Activated naive CD4-positive, alpha-beta T cell treated with anti-CD3 and anti-CD28 coated beads, Interleukin-2, amount 50 U/mL, for 24 hours (primary cell): ENCODE data around the gene SERTAD3.

ENCODE experiments used
- H3K27ac Mint-ChIP-seq: one replicate; pipeline ENCODE4 v1.8.0; 2021; ENCODE audit warnings: mild to moderate bottlenecking, mixed read lengths
- H3K27me3 Mint-ChIP-seq: one replicate; pipeline ENCODE4 v1.8.0; 2021; ENCODE audit warnings: mixed read lengths
- H3K36me3 Mint-ChIP-seq: one replicate; pipeline ENCODE4 v1.8.0; 2021; ENCODE audit warnings: mixed read lengths
- H3K4me1 Mint-ChIP-seq: one replicate; pipeline ENCODE4 v1.8.0; 2021; ENCODE audit warnings: mixed read lengths
- H3K4me3 Mint-ChIP-seq: one replicate; pipeline ENCODE4 v1.8.0; 2021; ENCODE audit warnings: mild to moderate bottlenecking, mixed read lengths
- H3K9me3 Mint-ChIP-seq: one replicate; pipeline ENCODE4 v1.8.0; 2021; ENCODE audit warnings: mixed read lengths

SERTAD3 gene

DNA sequence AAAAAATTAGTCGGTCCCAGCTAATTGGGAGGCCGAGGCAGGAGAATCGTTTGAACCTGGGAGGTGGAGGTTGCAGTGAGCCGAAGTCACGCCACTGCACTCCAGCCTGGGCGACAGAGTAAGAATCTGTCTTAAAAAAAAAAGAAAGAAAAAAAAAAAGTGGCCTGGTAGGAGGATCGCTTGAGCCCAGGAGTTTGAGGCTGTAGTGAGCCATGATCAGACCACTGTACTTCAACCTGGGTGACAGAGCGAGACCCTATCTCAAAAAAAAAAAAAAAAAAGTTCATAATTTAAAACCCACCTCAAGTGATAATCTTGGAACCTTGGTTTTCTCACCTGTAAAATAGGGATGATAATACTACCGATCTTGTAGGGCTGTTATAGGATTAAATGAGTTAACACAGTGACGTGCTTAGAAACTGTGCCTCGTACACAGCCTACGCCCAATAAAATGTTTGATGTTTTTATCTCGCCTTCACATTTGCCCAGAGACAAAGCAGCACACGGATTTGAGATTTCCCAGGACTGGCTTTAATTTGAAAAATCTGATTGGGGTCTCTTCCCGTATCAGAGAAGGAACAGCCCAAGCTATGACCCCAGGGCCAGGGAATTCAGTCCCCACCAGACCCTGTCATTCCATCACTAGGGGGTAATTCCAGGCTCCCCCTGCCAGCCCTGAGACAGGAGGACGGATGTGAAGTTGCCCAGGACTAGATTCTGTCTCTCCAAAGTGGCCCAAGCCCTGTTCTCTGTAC is 22.0 kb downstream of the SERTAD3 start:
- Mint-ChIP-seq H3K27ac (peak overlapping the region; percentile 56), H3K4me3 (peak overlapping the region; percentile 98), H3K36me3 (peaks cover 6% of the 10 kb centered on the region), H3K9me3 (no peaks in the 10 kb centered on the region), H3K4me1 (peaks cover 32% of the 10 kb centered on the region), H3K27me3 (no peaks in the 10 kb centered on the region)

DNA sequence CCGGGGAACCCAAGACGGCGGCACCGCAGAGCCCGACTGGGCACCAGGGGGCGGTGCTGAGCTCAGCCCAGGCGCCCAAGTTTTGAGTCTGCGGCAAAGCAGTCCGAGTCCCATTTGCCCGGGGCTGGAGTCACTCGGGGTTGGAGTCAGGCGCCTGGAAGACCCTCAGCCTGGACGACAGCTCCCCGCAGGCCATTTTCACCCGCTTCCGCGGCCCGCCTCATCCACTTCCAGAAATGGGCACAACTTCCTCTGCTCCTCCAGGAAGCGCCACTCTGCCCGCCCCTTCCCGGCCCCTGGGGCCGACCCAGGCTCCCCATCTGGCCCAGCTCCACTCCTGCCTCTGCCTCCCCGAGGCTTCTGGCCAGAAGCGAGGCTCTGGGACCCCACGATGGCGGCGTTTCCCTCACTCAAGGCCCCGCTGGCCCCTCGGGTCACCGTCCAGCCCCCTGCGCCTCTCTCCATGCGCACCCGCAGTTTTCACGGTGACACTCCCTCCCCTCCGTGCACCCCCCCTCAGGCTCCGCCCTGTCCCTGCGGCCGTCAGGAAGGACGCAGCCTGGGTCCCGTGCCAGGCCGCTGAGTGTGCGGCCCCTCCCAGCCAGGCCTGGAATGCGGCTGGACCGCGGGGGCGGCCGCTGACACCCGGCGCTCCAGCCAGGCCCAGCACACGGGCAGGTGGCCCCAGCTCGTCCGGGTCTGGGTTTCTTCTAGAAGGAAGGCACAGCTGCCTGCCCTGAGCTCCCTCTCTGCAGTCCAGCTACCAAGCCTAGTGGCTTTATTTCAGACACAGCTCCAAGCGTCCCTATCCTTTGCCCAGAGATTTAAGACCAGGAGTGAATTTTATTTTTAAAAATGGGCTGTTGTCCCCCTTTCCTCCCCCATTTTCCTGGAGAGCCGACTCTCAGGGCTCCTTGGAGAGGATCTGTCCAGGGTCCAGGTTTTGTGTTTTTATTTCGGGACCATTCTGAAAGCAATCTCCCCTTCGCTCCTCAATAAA is 23.1 kb downstream of the SERTAD3 start:
- Mint-ChIP-seq H3K4me3 (peak overlapping the region; percentile 98), H3K36me3 (peaks cover 6% of the 10 kb centered on the region), H3K9me3 (no peaks in the 10 kb centered on the region), H3K4me1 (peaks cover 33% of the 10 kb centered on the region), H3K27me3 (no peaks in the 10 kb centered on the region), H3K27ac (peak overlapping the region; percentile 86)

DNA sequence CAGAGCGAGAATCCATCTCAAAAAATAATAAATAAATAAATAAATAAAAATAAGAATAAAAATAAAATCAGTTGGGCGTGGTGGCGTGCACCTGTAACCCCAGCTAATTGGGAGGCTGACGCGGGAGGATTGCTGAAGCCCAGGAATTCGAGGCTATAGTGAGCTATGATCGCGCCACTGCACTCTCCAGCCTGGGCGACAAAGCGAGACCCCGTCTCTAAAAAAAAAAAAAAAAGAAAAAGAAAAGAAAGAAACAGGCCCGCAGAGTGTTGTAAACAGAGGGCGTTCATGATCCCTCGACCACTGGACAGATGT is 23.7 kb downstream of the SERTAD3 start:
- peaks cover 6% of the 10 kb centered on the region for H3K36me3 Mint-ChIP-seq
- no peaks in the 10 kb centered on the region for H3K9me3 Mint-ChIP-seq
- H3K27me3 Mint-ChIP-seq, result no peaks in the 10 kb centered on the region
- peak overlapping the region; percentile 98 for H3K4me3 Mint-ChIP-seq
- H3K4me1 Mint-ChIP-seq, result peaks cover 30% of the 10 kb centered on the region
- peak overlapping the region; percentile 65 for H3K27ac Mint-ChIP-seq

DNA sequence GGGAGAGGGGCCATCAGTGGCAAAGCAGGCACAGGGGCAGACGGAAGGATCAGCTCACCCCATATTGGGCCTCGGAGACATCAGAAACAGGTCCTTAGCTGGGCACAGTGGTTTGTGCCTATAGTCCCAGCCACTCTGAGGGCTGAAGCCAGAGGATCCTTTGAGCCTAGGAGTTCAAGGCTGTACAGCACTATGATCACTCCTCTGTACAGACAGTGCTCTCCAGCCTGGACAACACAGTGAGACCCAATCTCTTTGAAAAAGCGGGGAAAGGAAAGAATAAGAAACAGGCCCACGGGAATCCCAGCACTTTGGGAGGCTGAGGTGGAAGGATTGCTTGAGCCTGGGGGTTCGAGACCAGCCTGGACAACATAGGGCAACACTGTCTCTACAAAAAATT is 24.4 kb downstream of the SERTAD3 start:
- H3K27me3 Mint-ChIP-seq, result no peaks in the 10 kb centered on the region
- peaks cover 6% of the 10 kb centered on the region for H3K36me3 Mint-ChIP-seq
- H3K27ac Mint-ChIP-seq, result no peak overlapping the region
- peaks cover 30% of the 10 kb centered on the region for H3K4me1 Mint-ChIP-seq
- H3K9me3 Mint-ChIP-seq, result no peaks in the 10 kb centered on the region
- H3K4me3 Mint-ChIP-seq, result peak overlapping the region; percentile 62

DNA sequence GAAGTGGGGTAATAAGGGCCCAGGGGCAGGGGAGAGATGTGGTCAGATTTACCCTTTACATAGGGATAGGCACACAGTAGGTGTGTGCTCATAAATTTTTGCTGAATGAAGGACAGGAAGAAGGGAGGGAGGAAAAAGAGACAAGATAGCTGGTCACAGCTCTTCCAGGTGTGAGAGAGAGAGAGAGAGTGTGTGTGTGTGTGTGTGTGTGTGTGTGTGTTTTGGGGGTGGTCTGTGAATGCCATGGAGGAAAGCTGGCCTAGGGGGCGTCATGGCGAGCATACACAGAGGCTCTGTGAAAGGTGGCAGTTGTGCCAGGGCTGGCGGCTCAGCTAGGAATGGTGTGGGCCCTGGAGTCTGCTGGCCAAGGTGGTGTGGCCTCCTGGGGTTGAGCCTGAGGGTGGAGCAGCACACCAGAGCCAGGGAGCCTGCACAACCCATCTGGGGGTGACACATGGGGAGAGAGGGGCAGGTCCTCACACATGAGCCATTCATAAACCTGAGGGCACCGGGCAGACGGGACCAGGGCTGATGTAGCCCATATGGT is 25.0 kb downstream of the SERTAD3 start:
- Mint-ChIP-seq H3K4me1 (peaks cover 29% of the 10 kb centered on the region), H3K27me3 (no peaks in the 10 kb centered on the region), H3K27ac (no peak overlapping the region), H3K36me3 (peaks cover 2% of the 10 kb centered on the region), H3K9me3 (no peaks in the 10 kb centered on the region), H3K4me3 (no peak overlapping the region)

DNA sequence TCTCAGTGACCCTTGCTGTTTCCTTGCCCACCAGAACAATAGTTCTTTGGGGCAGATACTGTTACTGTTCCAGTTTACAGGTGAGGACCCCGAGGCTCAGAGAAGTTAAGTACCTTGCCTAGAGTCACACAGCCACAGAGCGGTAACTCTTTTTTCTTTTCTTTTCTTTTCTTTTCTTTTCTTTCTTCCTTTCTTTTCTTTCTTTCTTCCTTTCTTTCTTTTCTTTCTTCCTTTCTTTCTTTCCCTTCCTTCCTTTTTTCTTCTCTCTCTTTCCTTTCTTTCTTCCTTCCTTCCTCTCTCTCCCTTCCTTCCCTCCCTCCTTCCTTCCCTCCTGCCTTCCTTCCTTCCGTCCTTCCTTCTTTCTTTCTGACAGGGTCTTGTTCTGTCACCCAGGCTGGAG is 26.1 kb downstream of the SERTAD3 start:
- Mint-ChIP-seq H3K36me3 (peaks cover 2% of the 10 kb centered on the region), H3K9me3 (no peaks in the 10 kb centered on the region), H3K4me1 (peaks cover 26% of the 10 kb centered on the region), H3K27ac (peak overlapping the region; percentile 33), H3K4me3 (no peak overlapping the region), H3K27me3 (no peaks in the 10 kb centered on the region)

DNA sequence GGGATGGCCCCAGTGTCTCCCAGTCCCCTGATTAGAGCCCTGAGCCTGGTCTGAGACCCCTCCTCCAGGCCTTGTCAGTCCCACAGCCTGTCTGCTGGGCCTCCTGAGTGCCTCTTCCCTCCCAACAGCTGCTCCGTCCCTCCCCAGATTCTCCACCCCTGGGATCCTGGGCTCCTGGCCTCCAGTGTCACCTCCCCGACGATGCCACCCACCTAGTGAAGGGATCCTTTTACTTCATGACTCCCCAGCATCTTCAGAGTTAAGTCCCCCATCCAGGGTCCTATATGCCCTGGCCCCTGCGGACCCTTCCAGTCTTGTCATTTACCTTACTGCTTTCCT is 26.5 kb downstream of the SERTAD3 start:
- Mint-ChIP-seq H3K9me3 (no peaks in the 10 kb centered on the region), H3K4me3 (no peak overlapping the region), H3K4me1 (peaks cover 25% of the 10 kb centered on the region), H3K27ac (no peak overlapping the region), H3K27me3 (no peaks in the 10 kb centered on the region), H3K36me3 (peaks cover 2% of the 10 kb centered on the region)

DNA sequence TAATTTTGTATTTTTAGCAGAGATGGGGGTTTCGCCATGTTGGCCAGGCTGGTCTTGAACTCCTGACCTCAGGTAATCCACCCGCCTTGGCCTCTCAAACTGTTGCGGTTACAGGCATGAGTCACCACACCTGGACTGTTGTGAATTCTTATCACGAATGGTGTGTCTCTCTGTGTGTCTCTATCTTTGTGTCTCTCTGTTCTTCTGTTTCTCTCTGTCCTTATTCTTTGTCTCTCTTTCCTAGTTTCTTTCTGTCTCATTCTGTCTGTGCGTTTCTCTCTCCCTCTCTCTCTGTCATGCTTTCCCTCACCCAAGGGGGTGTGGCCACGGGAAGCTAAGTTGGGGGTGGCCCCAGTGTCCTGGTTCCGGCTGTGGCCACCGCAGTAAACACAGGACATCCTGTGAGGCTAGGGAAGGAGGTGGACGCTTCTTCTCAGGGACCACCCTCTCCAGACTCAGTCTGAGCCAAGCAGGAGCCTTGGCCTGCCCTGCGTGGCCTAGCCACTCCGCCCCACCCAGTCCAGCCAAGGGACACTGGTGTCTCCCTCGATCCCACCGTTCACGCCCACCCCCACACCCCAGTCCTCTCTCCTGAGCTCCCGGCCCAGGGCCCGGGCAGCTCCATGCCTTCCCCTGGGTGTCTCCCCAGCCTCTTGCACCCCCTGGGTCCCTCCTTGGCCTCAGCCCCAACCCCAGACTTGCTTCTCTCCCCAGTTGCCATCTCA is 27.1 kb downstream of the SERTAD3 start:
- Mint-ChIP-seq H3K27ac (no peak overlapping the region), H3K36me3 (peaks cover under 1% of the 10 kb centered on the region), H3K27me3 (no peaks in the 10 kb centered on the region), H3K4me1 (peaks cover 19% of the 10 kb centered on the region), H3K9me3 (no peaks in the 10 kb centered on the region), H3K4me3 (no peak overlapping the region)

DNA sequence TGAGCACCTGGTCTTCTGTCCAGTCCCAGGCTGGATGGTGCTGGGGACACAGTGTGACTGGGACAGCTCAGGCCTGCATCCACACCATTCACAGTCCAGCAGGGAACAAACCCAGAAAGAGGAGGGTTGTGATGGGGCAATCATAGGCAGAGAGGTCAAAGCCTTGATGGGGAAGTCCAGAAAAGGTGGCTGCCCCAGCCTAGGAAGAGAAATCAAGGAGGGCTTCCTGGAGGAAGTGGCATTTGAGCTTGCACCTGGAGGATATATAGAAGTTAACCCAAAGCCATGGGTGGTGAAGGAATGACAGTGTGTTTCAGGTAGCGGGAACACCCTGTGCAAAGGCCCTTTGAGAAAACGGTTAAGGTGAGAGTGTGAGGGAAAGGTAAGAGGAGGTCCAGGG is 28.4 kb downstream of the SERTAD3 start:
- H3K4me3 Mint-ChIP-seq, result no peak overlapping the region
- no peaks in the 10 kb centered on the region for H3K36me3 Mint-ChIP-seq
- no peaks in the 10 kb centered on the region for H3K27me3 Mint-ChIP-seq
- peaks cover 11% of the 10 kb centered on the region for H3K4me1 Mint-ChIP-seq
- no peaks in the 10 kb centered on the region for H3K9me3 Mint-ChIP-seq
- no peak overlapping the region for H3K27ac Mint-ChIP-seq

DNA sequence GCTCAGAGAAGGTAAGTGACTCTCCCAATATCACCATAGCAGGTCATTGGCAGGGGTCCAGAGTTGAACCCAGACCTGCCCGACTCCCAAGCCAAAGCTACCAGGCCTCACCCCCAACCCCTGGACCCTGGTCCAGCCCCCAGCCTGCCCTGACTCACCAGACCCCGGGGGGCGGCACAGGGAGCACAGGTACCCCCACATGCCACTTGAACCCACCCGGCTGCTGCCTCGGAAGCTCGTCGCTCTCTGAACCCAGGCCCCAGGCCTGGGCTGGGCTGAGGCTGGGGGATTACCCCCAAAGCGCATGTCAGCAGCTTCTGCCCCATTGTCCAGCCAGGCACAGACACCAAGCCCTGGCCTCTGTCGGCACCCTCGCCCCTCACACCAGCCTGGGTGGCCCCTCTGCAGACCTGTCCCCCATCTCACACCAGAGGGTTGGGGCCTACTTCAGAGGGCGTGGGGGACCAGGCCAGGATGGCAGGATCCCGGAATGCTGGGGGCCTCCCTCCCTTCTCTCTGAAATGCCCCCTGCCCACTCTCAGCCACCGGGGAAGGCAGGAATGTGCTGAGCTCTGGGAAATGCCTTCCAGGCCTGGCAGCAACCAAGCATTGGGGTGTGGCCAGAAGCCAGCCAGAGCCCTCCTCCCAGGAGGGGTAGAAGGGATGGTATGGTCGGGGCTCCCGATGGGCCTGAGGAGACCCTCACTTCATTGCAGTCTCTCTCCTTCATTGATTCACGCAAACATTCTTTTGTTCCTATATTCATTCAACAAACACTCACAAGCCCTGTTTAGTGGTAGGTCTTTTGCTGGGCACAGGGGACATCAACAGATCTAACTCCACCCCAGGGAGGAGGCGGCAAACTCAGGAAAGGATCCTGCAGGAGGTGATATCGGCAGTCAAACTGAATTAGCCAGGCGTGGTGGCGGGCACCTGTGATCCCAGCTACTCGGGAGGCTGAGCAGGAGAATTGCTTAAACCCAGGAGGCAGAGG is 29.3 kb downstream of the SERTAD3 start:
- peaks cover 11% of the 10 kb centered on the region for H3K4me1 Mint-ChIP-seq
- peak overlapping the region; percentile 70 for H3K27ac Mint-ChIP-seq
- no peaks in the 10 kb centered on the region for H3K36me3 Mint-ChIP-seq
- no peaks in the 10 kb centered on the region for H3K9me3 Mint-ChIP-seq
- H3K4me3 Mint-ChIP-seq, result no peak overlapping the region
- H3K27me3 Mint-ChIP-seq, result no peaks in the 10 kb centered on the region

DNA sequence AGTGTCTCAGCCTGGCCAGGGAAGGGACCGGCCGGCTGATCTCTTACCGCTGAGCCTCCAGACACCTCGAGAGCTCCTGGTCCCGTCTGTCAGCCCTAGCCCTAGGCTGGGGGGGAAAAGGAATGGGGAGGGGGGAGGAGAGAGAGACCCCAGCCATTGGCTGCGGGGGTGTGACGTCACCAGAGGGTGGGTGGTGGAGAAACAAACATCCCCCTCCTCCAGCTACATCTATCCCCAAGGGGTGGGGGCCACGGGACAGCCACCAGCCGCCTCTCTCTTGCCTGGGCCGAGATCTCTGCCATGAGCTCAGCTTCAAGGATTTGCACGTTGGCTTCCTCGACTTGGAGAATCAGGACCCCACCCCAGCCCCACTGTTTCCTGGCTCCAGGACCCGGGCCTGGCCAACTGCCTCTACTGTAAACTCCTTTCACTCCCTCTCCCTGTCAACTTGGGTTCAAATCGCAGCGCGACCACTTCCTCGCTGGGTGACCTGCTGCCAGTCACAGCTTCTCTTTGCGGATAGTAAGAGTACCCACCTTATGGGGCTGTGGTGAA is 30.8 kb downstream of the SERTAD3 start, which contains the start of gene PRX:
Gene PRX, minus strand, starts transcription at position 88 of the 555 bp plus-strand sequence. CDS start 5,446 bp downstream, outside the sequence.
- Mint-ChIP-seq H3K9me3 (no peaks in the 10 kb centered on the region), H3K27ac (no peak within 1 kb of the TSS), H3K27me3 (no peaks in the 10 kb centered on the region), H3K4me3 (no peak within 1 kb of the TSS), H3K4me1 (peaks cover 8% of the 10 kb centered on the region), H3K36me3 (no peaks in the 10 kb centered on the region)

DNA sequence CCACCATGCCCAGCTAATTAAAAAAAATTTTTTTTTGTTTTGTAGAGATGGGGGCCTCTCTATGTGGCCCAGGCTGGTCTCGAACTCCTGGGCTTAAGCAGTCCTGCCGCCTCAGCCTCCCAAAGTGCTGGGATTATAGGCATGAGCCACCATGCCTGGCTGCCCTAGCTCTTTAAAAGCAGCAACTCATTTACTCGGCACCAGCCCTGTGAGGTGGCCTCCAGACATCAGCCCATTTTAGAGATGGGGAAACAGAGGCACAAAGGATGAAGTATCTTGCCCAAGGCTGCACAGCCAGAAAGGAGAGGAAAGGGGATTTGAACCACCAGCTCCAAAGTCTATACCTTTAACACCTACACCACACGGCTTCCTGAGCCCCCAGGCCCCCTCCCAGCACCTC is 31.3 kb downstream of the SERTAD3 start:
- H3K9me3 Mint-ChIP-seq, result no peaks in the 10 kb centered on the region
- no peak overlapping the region for H3K27ac Mint-ChIP-seq
- H3K4me3 Mint-ChIP-seq, result no peak overlapping the region
- H3K4me1 Mint-ChIP-seq, result peaks cover 12% of the 10 kb centered on the region
- H3K27me3 Mint-ChIP-seq, result no peaks in the 10 kb centered on the region
- H3K36me3 Mint-ChIP-seq, result no peaks in the 10 kb centered on the region

DNA sequence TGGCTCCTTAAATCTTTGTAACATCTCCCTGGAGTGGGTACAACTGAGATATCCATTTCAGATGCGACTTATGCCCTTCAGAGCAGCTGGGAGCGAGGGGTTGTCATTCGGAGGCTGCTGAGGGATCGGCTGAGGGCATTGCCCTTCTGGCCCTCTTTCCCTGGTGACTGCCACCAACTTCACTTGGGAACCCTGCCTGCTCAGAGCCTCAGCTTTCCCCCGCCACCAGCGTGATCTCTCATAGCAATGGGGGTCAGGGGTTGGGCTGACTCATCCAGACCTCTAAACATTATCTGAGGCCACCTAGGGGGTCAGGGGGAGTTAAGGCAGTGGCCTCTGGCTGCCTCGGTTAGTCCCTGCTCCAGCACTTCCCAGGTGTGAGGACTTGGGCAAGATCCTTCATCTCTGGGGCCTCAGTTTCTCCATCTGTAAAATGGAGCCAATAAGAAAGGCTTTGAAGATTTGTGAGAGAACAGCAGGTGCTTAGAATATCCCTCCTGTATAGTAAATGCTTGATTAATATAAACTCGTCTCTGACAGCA is 32.1 kb downstream of the SERTAD3 start:
- Mint-ChIP-seq H3K4me3 (no peak overlapping the region), H3K36me3 (no peaks in the 10 kb centered on the region), H3K27ac (no peak overlapping the region), H3K27me3 (no peaks in the 10 kb centered on the region), H3K9me3 (no peaks in the 10 kb centered on the region), H3K4me1 (peaks cover 12% of the 10 kb centered on the region)
